Memory B cell (primary cell): Measurements from ENCODE around the gene TSHB.
A peak's percentile ranks its signal among the peaks of the same experiment; 100 is the strongest.

Source experiments
- ATAC-seq: fragments of 150-1000 bp; cut with Tn5 transposase; 2 replicates; pipeline ENCODE4 v1.10.0; 2021; ENCODE audit warnings: low read depth, mild to moderate bottlenecking, moderate library complexity
- DNase-seq, 2 donors: peaks; one replicate each; pipeline ENCODE4 v3.0.0; 2022; ENCODE audit warnings: low spot score in 2 of 2
- H3K27ac Mint-ChIP-seq: one replicate; pipeline ENCODE4 v1.8.0; 2022; ENCODE audit warnings: mild to moderate bottlenecking, moderate library complexity, mixed read lengths
- H3K27me3 Mint-ChIP-seq: one replicate; pipeline ENCODE4 v1.8.0; 2022; ENCODE audit warnings: mixed read lengths
- H3K36me3 Mint-ChIP-seq: one replicate; pipeline ENCODE4 v1.8.0; 2022; ENCODE audit warnings: mild to moderate bottlenecking, mixed read lengths
- H3K4me1 Mint-ChIP-seq: one replicate; pipeline ENCODE4 v1.8.0; 2022; ENCODE audit warnings: mixed read lengths
- H3K4me3 Mint-ChIP-seq: one replicate; pipeline ENCODE4 v1.8.0; 2022; ENCODE audit warnings: mild to moderate bottlenecking, moderate library complexity, mixed read lengths
- H3K9me3 Mint-ChIP-seq: one replicate; pipeline ENCODE4 v1.8.0; 2022; ENCODE audit warnings: mixed read lengths

The TSHB gene

DNA sequence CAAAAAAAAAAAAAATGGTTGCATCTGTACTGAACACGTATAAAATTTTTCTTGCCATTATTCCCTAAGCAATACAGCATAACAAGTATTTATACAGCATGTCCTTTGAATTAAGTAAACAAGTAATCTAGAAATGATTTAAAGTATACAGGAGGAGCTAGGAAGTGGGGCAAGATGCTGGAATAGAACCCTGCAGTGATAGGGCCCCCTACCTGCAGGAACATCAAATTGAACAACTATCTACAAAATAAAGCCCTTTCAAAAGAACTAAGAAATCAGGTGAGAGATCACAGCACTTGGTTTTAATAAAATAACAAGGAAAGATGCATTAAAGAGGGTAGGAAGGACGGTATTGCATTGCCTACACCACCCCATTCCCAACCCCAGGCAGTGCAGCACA is 10.9 kb downstream of the TSHB start:
- Mint-ChIP-seq H3K27ac (no peak overlapping the region), H3K4me3 (no peak overlapping the region), H3K4me1 (no peaks in the 10 kb centered on the region), H3K36me3 (no peaks in the 10 kb centered on the region), H3K27me3 (peaks cover 3% of the 10 kb centered on the region), H3K9me3 (peaks cover 4% of the 10 kb centered on the region)
- DNase-seq (no peak), ATAC-seq (no peak)

- no peak overlapping the region for H3K27ac Mint-ChIP-seq
- no peak for ATAC-seq
- H3K4me3 Mint-ChIP-seq, result no peak overlapping the region
- H3K4me1 Mint-ChIP-seq, result no peaks in the 10 kb centered on the region
- DNase-seq, result no peak
- H3K9me3 Mint-ChIP-seq, result peaks cover 4% of the 10 kb centered on the region
- H3K27me3 Mint-ChIP-seq, result peaks cover 2% of the 10 kb centered on the region
- peaks cover 2% of the 10 kb centered on the region for H3K36me3 Mint-ChIP-seq
Observed at GRCh38 chr1:115041654-115042053, 12.0 kb downstream of the TSHB start.

DNA sequence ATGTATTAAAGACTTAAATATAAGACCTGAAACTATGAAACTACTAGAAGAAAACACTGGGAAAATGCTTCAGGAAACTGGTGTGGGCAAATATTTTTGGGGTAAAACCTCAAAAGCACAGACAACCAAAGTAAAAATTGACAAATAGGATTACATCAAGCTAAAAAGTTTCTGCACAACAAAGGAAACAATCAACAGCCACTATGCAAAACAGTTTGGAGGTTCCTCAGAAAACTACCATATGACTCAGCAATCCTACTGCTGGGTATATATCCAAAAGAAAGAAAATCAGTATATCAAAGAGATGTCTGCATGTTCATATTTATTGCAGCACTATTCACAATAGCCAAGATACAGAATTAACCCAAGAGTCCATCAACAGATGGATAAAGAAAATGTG is 17.1 kb downstream of the TSHB start:
- DNase-seq (no peak), ATAC-seq (no peak)
- H3K27ac Mint-ChIP-seq, result no peak overlapping the region
- peaks cover 2% of the 10 kb centered on the region for H3K27me3 Mint-ChIP-seq
- H3K4me1 Mint-ChIP-seq, result no peaks in the 10 kb centered on the region
- peaks cover 4% of the 10 kb centered on the region for H3K9me3 Mint-ChIP-seq
- peaks cover 2% of the 10 kb centered on the region for H3K36me3 Mint-ChIP-seq
- H3K4me3 Mint-ChIP-seq, result no peak overlapping the region

DNA sequence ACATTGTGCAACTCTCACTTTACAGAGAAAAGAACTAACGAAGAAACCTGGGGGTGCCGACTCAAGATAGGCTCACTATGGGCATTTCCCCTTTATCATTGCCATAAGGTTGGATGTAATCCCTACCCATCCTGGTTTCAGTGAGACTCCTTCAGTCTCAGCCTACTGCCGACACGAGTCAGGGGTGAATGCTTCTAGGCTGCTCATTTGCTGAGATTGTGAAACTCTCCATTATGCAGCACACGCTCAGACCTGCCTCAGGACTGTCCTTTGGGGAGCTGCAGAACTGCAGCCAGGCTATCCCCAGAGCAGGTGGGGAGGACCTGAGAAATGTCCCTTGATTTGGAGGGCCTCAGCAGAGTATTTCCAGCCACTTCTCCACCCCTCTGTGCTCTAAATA is 22.2 kb downstream of the TSHB start:
- no peaks in the 10 kb centered on the region for H3K4me1 Mint-ChIP-seq
- no peak overlapping the region for H3K4me3 Mint-ChIP-seq
- ATAC-seq (no peak), DNase-seq (no peak)
- H3K9me3 Mint-ChIP-seq, result no peaks in the 10 kb centered on the region
- H3K27ac Mint-ChIP-seq, result no peak overlapping the region
- no peaks in the 10 kb centered on the region for H3K36me3 Mint-ChIP-seq
- no peaks in the 10 kb centered on the region for H3K27me3 Mint-ChIP-seq

- Mint-ChIP-seq H3K27me3 (no peaks in the 10 kb centered on the region), H3K27ac (no peak overlapping the region), H3K4me1 (no peaks in the 10 kb centered on the region), H3K4me3 (no peak overlapping the region), H3K36me3 (no peaks in the 10 kb centered on the region), H3K9me3 (no peaks in the 10 kb centered on the region)
- ATAC-seq, result peak; percentile 89
- DNase-seq, result peak; percentile 37 to 39
Observed at GRCh38 chr1:115052454-115053083, 22.9 kb downstream of the TSHB start.

- Mint-ChIP-seq H3K4me3 (no peak overlapping the region), H3K36me3 (no peaks in the 10 kb centered on the region), H3K4me1 (no peaks in the 10 kb centered on the region), H3K27me3 (no peaks in the 10 kb centered on the region), H3K27ac (no peak overlapping the region), H3K9me3 (no peaks in the 10 kb centered on the region)
- ATAC-seq, result no peak
- no peak for DNase-seq
Observed at GRCh38 chr1:115056395-115056798, 26.8 kb downstream of the TSHB start.

- ATAC-seq (no peak), DNase-seq (no peak)
- H3K4me1 Mint-ChIP-seq, result no peaks in the 10 kb centered on the region
- no peaks in the 10 kb centered on the region for H3K9me3 Mint-ChIP-seq
- no peak overlapping the region for H3K27ac Mint-ChIP-seq
- no peaks in the 10 kb centered on the region for H3K36me3 Mint-ChIP-seq
- H3K4me3 Mint-ChIP-seq, result no peak overlapping the region
- H3K27me3 Mint-ChIP-seq, result no peaks in the 10 kb centered on the region
Observed at GRCh38 chr1:115057661-115058254, 28.1 kb downstream of the TSHB start.

GRCh38 chr1:115059316-115059715 is 29.7 kb downstream of the TSHB start:
- H3K27ac Mint-ChIP-seq, result no peak overlapping the region
- no peak for DNase-seq
- peaks cover 5% of the 10 kb centered on the region for H3K4me1 Mint-ChIP-seq

DNA sequence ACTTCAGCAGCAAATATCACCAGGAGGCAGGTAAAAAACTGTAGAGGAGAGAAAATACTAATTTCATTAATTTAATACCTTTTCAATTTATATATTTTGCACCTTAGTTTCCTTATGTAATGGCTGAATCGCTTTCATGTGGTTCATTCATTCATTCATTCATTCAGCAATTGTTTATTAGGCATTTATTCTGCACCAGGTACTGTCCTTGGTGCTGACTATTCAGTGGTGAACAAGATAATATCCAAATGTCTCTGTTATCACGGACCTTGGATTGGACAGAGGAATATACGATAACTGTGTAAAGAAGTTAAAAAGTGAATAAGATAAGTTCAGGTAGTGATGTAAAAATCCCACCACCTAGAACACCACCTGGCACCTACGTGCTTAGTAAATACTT is 30.9 kb downstream of the TSHB start:
- H3K27me3 Mint-ChIP-seq, result no peaks in the 10 kb centered on the region
- H3K27ac Mint-ChIP-seq, result peak overlapping the region; percentile 14
- H3K9me3 Mint-ChIP-seq, result no peaks in the 10 kb centered on the region
- no peak overlapping the region for H3K4me3 Mint-ChIP-seq
- ATAC-seq, result no peak
- no peak for DNase-seq
- no peaks in the 10 kb centered on the region for H3K36me3 Mint-ChIP-seq
- H3K4me1 Mint-ChIP-seq, result peaks cover 5% of the 10 kb centered on the region

More at GRCh38 chr1:115059316-115059715, 29.7 kb downstream of the TSHB start:
- H3K36me3 Mint-ChIP-seq, result no peaks in the 10 kb centered on the region
- no peak overlapping the region for H3K4me3 Mint-ChIP-seq
- ATAC-seq, result no peak
- no peaks in the 10 kb centered on the region for H3K27me3 Mint-ChIP-seq
- H3K9me3 Mint-ChIP-seq, result no peaks in the 10 kb centered on the region

DNA sequence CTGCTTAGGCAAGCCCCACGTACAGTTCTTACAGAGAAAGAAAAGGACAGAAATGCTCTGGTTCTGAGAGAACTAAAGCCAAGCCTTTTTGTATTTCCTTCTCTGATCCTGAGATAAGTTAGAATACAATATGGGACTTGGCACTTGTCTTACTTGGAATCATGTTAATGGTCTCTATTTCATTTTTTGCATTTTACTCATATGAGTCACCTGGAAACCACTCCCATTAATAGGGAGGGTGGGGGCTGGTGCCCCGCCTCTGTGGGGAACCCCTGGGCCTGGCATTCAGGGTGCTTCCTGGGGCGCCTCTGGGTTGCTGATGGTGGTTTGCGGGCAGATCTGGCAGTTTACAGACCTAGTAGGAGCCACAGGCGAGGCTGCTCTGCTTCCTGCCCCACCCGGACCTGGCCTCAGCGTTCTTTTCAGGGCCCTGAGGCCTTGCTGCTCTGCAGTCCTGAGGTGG is 32.9 kb downstream of the TSHB start:
- ATAC-seq (peak; percentile 97), DNase-seq (peak; percentile 53 to 72)
- Mint-ChIP-seq H3K9me3 (no peaks in the 10 kb centered on the region), H3K4me1 (peaks cover 5% of the 10 kb centered on the region), H3K27me3 (no peaks in the 10 kb centered on the region), H3K4me3 (no peak overlapping the region), H3K27ac (peak overlapping the region; percentile 89), H3K36me3 (no peaks in the 10 kb centered on the region)

GRCh38 chr1:115063228-115063901 is 33.7 kb downstream of the TSHB start:
- no peaks in the 10 kb centered on the region for H3K27me3 Mint-ChIP-seq
- ATAC-seq, result peak; percentile 48

GRCh38 chr1:115064461-115064860 is 34.8 kb downstream of the TSHB start:
- H3K4me1 Mint-ChIP-seq, result peaks cover 5% of the 10 kb centered on the region
- H3K27me3 Mint-ChIP-seq, result no peaks in the 10 kb centered on the region
- H3K27ac Mint-ChIP-seq, result peak overlapping the region; percentile 89
- no peaks in the 10 kb centered on the region for H3K9me3 Mint-ChIP-seq
- no peaks in the 10 kb centered on the region for H3K36me3 Mint-ChIP-seq
- no peak for DNase-seq
- H3K4me3 Mint-ChIP-seq, result no peak overlapping the region
- no peak for ATAC-seq

More at GRCh38 chr1:115063228-115063901, 33.7 kb downstream of the TSHB start:
- Mint-ChIP-seq H3K36me3 (no peaks in the 10 kb centered on the region), H3K9me3 (no peaks in the 10 kb centered on the region), H3K4me1 (peaks cover 5% of the 10 kb centered on the region), H3K27ac (peak overlapping the region; percentile 89), H3K4me3 (no peak overlapping the region)
- DNase-seq, result peak in 1 of 2 donors; percentile 8

- no peak for DNase-seq
- Mint-ChIP-seq H3K27me3 (no peaks in the 10 kb centered on the region), H3K27ac (no peak overlapping the region), H3K36me3 (no peaks in the 10 kb centered on the region), H3K4me1 (peaks cover 5% of the 10 kb centered on the region), H3K4me3 (no peak overlapping the region), H3K9me3 (no peaks in the 10 kb centered on the region)
- ATAC-seq, result no peak
Observed at GRCh38 chr1:115065021-115065420, 35.4 kb downstream of the TSHB start.

GRCh38 chr1:115067161-115067859 is 37.7 kb downstream of the TSHB start:
- peaks cover 5% of the 10 kb centered on the region for H3K4me1 Mint-ChIP-seq
- H3K27me3 Mint-ChIP-seq, result no peaks in the 10 kb centered on the region
- no peaks in the 10 kb centered on the region for H3K9me3 Mint-ChIP-seq
- ATAC-seq, result no peak
- H3K36me3 Mint-ChIP-seq, result no peaks in the 10 kb centered on the region
- no peak for DNase-seq
- no peak overlapping the region for H3K4me3 Mint-ChIP-seq
- no peak overlapping the region for H3K27ac Mint-ChIP-seq
